K562 (cell line): ENCODE measurements around the gene TSR3. TPM values are rescaled to one million over a fixed set of nuclear protein-coding genes. Genes with fewer than 3 reads are reported as not detected.
A peak's percentile ranks its signal among the peaks of the same experiment; 100 is the strongest.

ENCODE experiments used
- BCOR ChIP-seq: fragments of 450-650 bp; IDR thresholded peaks from 2 replicates; pipeline ENCODE4 v1.6.1; 2016
- DMBX1 ChIP-seq: fragments of 250-450 bp; sonication (Bioruptor Pico); IDR thresholded peaks from 2 replicates; pipeline ENCODE4 v1.8.0; 2022; ENCODE audit warnings: inconsistent platforms, mild to moderate bottlenecking, moderate library complexity, borderline replicate concordance
- HDAC6 ChIP-seq: IDR thresholded peaks from 2 replicates; pipeline ENCODE4 v1.6.1; 2012; ENCODE audit warnings: low read depth, mild to moderate bottlenecking, control low read depth, inconsistent platforms, low read length, moderate library complexity
- RFX5 ChIP-seq: IDR thresholded peaks from 2 replicates; pipeline ENCODE4 v1.6.1; 2011; ENCODE audit warnings: low read depth, mild to moderate bottlenecking, improper control_type of control experiment, low read length
- RFX7 ChIP-seq: fragments of 250-450 bp; sonication (Bioruptor Pico); IDR thresholded peaks from 2 replicates; pipeline ENCODE4 v1.5.1; 2021; ENCODE audit warnings: mild to moderate bottlenecking
- ZNF311 ChIP-seq: fragments of 250-450 bp; sonication (Bioruptor Pico); IDR thresholded peaks from 2 replicates; pipeline ENCODE4 v1.4.0; 2020; ENCODE audit warnings: mild to moderate bottlenecking, moderate library complexity
- polyA plus RNA-seq, 8 experiments: library from polyadenylated mRNA; depleted of rRNA in 4 of 8; stranded (reverse) in 5 of 8; unstranded in 3 of 8; fragments of >200 nt; fragmentation: Nextera tagmentation in 2 of 8; fragmentation: Illumina TruSeq in 1 of 8; extraction: Ambion mirVana in 2 of 8; extraction: Trizol in 1 of 8; gene quantifications; 2 replicates each; pipeline versions ENCODE4 v1.2.1 to v1.2.3, GENCODE V29; 2011 to 2014; ENCODE audit warnings: inconsistent platforms in 1 of 8, missing spikeins in 1 of 8
- total RNA-seq, 7 experiments: library from RNA; depleted of rRNA in 6 of 7; stranded (reverse); fragments of >200 nt in 6 of 7; fragmentation: Illumina TruSeq in 2 of 7; extraction: Trizol in 2 of 7; gene quantifications; 2 replicates each; pipeline versions ENCODE4 v1.2.1 to v1.2.3, GENCODE V29; 2011 to 2021; ENCODE audit warnings: low replicate concordance in 1 of 7
- TF ChIP-seq, protein P1 (sequence below): fragments of 250-450 bp; sonication (Bioruptor Pico); IDR thresholded peaks from 2 replicates; pipeline ENCODE4 v1.8.0; 2021; ENCODE audit warnings: moderate library complexity, mild to moderate bottlenecking, inconsistent platforms

The TSR3 gene
- total and polyA plus RNA-seq, 9 of the 15 experiments (the other 6 are each of a cell fraction or from before 2014, with no cell fraction given): 1.5 to 74.8 (median 16.5) TPM

DNA sequence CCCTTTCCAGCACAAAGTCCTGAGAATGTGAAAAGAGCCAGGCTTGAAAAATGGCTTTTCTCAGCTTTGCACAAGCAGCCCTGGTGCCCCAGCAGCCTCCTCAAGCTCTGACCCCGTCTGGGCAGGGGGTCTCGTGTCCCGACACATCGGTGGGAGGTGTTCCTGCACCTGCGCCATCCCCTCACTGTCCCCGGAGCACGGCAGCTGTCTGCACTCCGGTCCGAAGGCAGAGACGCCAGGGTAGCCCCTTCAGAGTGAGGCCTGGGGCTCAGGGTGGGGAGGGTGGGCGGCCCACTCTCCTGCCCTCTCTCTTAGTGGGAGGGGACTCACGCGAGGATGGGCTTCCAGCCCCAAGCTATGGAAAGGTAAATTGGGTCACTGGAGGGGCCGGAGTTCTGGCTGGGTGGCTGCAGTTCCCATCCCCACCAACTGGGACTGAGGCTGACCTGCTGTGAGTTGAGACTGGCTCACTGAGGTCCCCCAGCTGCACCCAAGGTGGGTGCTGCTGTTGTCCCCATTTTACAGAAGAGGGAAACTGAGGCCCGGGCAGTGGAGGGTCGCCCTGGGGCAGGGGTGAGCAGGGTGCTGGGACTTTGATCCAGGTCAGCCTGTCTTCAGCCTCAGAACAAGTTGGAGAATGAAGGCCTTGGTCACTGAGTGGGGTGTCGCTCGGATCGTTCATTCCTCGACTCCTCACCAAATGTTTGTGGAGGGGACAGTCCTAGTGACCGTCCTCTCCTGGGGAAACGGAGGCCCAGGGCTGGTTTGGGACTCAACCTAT lies 20.6 kb downstream of the TSR3 start (continued):
- TF ChIP-seq RFX5 (no peak), HDAC6 (no peak), RFX7 (CRISPR knock-in tag) (no peak), ZNF311 (CRISPR knock-in tag) (no peak), BCOR (peak; percentile 98), DMBX1 (CRISPR knock-in tag) (0 out of 2 replicates have a peak, but pooled peaks have one; percentile 35)
- TF ChIP-seq, protein P1, sequence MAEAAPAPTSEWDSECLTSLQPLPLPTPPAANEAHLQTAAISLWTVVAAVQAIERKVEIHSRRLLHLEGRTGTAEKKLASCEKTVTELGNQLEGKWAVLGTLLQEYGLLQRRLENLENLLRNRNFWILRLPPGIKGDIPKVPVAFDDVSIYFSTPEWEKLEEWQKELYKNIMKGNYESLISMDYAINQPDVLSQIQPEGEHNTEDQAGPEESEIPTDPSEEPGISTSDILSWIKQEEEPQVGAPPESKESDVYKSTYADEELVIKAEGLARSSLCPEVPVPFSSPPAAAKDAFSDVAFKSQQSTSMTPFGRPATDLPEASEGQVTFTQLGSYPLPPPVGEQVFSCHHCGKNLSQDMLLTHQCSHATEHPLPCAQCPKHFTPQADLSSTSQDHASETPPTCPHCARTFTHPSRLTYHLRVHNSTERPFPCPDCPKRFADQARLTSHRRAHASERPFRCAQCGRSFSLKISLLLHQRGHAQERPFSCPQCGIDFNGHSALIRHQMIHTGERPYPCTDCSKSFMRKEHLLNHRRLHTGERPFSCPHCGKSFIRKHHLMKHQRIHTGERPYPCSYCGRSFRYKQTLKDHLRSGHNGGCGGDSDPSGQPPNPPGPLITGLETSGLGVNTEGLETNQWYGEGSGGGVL (CRISPR knock-in tag): no peak
